Measurements from ENCODE around the gene SLC22A12.

The SLC22A12 gene

GRCh38 chr11:64605656-64606585 is 14.9 kb downstream of the SLC22A12 start:
- DNase-seq, result no peak

DNA sequence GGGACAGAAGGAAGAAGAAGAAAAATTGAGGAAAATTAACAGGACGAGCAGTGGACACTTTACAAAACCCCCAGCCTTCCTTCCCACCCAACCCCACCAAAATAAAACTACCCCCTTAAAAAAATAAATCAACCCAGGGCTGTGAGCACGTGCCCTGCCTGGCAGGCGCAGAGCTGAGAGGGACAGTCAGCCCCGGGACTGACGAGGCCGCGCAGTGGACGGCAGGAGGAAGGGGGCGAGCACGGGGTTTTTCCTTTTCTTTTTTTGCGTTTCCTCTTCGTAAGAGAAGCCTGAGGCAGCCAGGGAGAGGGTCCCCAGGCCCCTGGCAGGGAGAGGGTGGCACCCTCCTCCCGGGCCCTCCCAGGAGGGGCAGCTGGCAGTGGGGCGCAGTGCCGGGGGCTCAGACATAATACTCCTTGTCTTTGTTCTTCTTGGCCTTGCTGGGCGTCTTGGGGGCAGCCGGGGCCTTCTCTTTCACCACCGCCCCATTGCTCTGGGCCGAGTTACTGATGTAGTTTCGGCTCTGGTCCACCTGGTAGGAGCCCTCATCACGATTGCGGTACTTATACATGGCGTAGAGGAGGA is 15.9 kb downstream of the SLC22A12 start:
- no peak for DNase-seq

- no peak for DNase-seq
Measured at GRCh38 chr11:64607381-64607985, 16.5 kb downstream of the SLC22A12 start.

DNA sequence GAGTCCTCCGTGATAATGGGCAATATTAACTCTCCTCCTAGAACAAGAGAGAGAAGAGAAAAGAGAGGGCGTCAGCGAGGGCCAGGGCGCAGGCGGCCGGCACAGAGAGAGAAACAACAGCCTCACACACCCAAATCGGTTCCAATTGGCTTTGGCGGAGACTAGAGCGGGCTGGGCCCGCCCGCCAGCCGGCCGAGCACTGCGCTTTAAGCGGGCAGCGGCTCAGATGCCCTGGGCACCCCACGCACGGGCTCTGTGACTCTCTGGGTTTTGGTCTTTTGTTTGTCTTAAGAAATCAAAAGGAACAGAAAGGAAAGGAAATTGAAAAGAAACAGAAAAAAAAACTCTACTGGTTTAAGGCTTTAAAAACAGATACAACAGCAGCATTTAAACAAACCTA is 17.0 kb downstream of the SLC22A12 start:
- DNase-seq, result no peak

- no peak for DNase-seq
Measured at GRCh38 chr11:64608636-64609035, 17.6 kb downstream of the SLC22A12 start.

GRCh38 chr11:64609436-64610047 is 18.5 kb downstream of the SLC22A12 start:
- no peak for DNase-seq

DNA sequence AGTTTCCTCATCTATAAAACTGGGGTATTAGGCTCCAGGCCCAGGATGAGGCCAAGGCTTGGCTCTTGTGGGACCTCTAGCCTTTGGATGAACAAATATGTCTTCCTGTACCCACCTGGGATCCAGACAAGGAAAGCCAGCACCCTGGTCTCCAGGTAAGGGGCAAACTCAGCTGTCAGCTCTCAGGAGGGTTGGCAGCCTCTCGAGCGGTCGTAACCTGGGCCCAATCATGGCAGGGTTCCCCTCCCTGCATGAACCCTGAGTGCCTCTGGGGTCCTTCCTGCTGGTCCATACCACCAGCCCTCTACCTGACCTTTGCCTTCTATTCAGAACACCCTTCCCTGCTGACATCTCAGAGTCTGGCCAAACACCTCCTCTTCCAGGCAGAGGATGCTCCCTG is 19.6 kb downstream of the SLC22A12 start:
- no peak for DNase-seq

DNA sequence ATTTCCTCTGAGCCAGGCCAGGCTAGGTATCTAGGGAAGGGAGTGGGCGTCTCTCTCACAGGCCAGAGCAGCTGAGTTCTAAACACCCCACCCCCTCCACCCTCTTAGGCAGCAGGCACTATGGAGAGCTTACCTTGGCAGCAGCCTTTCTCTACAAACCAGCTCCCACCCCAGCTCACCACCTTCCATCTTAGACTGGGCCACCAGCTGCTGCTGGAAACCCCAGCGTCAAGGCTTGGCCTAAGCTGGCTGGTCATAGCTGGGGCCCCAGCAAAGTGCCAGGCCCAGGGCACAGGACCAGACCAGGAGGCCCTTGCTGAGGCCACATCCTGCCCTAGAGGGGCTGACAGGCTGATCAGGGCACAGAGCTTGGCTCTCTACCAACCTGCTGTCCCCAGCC is 20.2 kb downstream of the SLC22A12 start:
- DNase-seq, result no peak

- DNase-seq, result no peak
Measured at GRCh38 chr11:64611869-64612646, 21.0 kb downstream of the SLC22A12 start.

DNA sequence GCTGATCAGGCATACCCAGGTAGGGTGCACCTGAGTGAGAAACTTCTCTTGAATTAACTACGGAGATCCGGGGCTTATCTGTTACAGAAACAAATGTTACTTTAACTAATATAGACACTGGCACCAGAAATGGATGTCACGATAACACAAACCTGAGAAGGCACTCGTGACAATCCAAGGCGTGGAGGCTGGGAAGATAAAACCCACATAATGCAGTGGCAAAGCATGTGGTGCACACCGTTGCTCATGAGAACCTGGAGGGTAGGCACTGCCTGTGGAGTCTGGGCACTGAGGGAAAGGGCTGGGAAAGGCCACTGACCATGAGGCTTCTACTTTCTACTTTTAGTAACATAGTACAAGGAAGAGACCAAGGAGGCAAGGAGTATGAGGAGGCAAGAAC is 22.6 kb downstream of the SLC22A12 start:
- DNase-seq, result no peak

DNA sequence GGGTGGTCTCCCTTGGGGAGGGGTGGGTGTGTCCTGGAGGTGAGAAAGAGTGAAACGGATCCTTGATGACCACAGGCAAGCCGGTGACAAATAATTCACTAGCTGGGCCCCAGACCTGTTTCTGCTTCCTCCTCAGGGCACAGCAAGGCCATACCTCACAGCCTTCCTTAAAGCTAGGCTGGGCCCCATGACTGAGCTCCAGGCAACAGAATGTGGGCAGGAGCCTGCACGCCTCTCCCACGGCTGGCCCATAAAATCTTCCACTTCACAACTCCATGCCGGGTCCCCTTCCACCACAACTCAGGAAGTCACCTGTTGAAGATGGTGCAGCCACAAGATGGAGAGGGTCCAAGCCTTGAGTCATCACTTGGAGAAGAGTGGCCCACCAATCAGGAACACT is 23.9 kb downstream of the SLC22A12 start:
- DNase-seq, result no peak

GRCh38 chr11:64616817-64617216 is 25.8 kb downstream of the SLC22A12 start:
- DNase-seq, result no peak

- no peak for DNase-seq
Measured at GRCh38 chr11:64619196-64619595, 28.2 kb downstream of the SLC22A12 start.

GRCh38 chr11:64619811-64620380 is 28.9 kb downstream of the SLC22A12 start:
- DNase-seq, result peak in 2 of 3 experiments; percentile 24 to 35

DNA sequence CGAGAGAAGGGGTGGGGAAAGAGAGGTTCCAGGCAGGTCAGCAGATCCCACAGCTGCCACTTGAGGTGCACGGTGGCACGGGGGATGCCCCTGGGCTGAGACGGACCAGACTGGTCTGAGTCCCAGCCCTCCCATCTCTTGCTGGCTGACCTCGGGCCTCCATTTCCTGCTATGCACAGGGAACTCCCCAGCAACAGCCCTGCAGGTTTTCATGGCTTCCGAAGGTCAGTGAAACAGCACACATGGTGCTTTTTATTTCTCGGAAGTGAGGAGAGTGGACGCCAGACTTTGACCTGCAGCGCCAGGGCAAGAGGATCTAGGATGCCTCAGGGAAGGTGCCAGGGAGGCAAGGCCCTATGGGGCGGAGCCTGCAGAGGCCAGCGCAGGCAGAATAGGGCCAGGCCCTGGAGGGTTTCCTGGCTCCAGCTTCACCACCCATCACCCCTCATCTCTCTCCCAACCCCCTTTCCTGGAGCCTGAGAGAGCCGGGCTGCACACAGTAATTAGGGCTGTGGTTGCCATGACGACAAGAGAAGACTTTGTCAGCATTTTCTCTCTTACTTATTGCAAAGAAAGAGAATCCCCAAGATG is 29.5 kb downstream of the SLC22A12 start:
- DNase-seq, result peak in 2 of 3 experiments; percentile 80 to 94

- DNase-seq, result no peak
Measured at GRCh38 chr11:64621283-64622019, 30.4 kb downstream of the SLC22A12 start.

DNA sequence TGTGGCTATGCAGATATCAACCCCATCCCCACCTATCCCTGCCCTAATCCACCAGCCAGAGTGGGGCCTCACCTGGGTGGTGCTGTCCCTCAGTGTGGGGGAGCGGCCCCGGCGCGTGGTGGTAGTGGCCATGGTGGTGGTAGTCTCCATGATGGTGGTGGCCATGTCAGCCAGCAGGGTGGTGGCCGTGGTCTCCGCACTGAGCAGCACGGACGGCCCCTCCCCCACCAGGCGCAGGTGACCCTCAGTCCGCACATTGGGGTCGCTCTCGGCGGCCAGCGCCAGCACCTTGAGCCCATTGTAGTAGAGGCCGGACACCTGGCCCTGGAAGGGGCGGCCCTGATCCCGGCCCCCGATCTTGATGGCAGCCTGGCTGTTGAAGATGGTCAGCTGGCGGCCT is 31.7 kb downstream of the SLC22A12 start:
- no peak for DNase-seq

GRCh38 chr11:64624883-64625481 is 34.0 kb downstream of the SLC22A12 start:
- no peak for DNase-seq

GRCh38 chr11:64626637-64627036 is 35.6 kb downstream of the SLC22A12 start:
- DNase-seq, result no peak

DNA sequence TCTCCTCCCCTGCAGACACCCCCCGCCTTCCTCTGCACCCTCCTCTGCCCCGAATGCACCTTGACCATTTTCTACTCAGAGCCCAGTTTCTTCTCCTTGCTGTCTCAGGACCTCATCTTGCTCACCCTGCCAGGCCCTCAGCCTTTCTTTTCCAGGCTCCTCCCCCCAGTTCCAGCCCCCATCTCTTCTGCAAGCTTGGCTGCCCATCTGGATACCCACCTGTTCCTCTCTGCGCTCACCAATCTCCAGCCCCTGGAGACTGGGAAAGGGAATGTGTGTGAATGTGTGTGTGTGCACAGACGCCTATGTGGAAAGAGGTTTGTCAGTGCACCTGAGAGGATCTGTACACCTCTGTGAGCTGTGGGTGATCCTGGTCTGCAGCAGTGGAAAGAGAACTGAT is 36.4 kb downstream of the SLC22A12 start:
- no peak for DNase-seq

DNA sequence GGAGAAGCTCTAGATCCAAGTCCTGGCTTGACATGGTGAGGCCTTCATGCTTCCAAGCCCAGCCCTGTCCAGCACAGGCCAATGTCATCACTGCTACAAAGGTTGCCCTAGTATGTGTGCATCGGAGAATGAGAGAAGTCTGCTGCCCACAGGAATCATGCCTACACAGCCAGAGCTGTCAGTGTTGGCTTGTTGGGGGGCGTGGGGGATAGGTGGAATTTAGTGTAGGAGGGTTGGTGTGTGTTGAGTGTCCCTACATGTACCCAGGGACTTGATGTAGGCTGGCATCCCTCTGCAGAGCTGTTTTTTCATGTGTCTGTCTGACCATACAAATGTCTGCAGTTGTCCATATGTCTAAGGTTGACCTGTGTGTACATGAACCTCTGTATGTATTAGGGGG is 37.6 kb downstream of the SLC22A12 start:
- DNase-seq, result no peak
